Fibroblast of mammary gland (primary cell): ENCODE data around the gene C6orf136.
"Not testable (repeated sequence)": the region's sequence is repeated elsewhere in the genome, so short reads cannot be mapped to it uniquely, and the experiment has no call there.

Experiments used
- DNase-seq: peaks from one replicate; pipeline ENCODE4 v3.0.0-alpha.2; 2010; ENCODE audit warnings: low read depth
- H3K4me3 ChIP-seq: 2 replicates; pipeline ENCODE4 v1.5.1; 2011; ENCODE audit warnings: low read depth, mild to moderate bottlenecking, low read length, moderate library complexity; ENCODE audit not compliant: control insufficient read depth
- TF ChIP-seq, protein P1 (sequence below): conservative IDR thresholded peaks from 2 replicates; pipeline ENCODE4 v1.5.1; 2011; ENCODE audit warnings: low read depth, low read length, inconsistent platforms; ENCODE audit not compliant: control insufficient read depth, insufficient read depth

Gene C6orf136

DNA sequence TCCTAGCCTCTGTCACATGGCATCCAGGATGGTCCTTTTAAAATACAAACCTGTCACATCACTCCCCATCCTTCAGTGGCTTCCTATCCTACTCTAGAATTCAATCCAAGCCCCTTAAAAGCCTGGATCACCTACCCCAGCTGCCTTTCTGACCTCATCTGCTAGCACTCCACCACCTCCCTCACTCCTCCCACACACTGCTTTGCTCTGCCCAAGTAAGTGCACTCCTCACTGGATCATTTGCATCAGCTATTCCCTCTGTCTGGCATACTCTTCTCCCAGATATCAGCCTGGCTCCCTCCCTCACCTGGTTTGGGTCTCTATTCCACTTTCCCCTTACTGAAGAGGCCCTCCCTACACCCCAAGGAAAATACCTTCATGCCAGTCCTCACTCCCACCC, 10.5 kb downstream of the C6orf136 start:
- H3K4me3 ChIP-seq, result no peak overlapping the region
- TF ChIP-seq, protein P1, sequence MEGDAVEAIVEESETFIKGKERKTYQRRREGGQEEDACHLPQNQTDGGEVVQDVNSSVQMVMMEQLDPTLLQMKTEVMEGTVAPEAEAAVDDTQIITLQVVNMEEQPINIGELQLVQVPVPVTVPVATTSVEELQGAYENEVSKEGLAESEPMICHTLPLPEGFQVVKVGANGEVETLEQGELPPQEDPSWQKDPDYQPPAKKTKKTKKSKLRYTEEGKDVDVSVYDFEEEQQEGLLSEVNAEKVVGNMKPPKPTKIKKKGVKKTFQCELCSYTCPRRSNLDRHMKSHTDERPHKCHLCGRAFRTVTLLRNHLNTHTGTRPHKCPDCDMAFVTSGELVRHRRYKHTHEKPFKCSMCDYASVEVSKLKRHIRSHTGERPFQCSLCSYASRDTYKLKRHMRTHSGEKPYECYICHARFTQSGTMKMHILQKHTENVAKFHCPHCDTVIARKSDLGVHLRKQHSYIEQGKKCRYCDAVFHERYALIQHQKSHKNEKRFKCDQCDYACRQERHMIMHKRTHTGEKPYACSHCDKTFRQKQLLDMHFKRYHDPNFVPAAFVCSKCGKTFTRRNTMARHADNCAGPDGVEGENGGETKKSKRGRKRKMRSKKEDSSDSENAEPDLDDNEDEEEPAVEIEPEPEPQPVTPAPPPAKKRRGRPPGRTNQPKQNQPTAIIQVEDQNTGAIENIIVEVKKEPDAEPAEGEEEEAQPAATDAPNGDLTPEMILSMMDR, result no peak
- no peak for DNase-seq

DNA sequence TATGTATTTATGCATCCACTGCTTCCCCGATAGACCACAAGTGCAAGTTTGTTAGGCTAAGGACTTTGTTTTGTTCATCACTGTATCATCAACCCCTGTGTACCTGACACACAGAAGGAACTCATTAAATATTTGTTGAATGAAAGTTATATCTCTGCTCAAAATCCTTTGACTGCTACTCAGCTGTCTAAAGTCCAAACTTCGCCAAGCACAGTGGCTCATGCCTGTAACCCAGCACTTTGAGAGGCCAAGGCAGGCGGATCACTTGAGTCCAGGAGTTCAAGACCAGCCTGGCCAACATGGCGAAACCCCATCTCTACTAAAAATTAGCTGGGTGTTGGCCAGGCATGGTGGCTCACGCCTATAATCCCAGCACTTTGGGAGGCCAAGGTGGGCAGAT, 11.0 kb downstream of the C6orf136 start:
- DNase-seq, H3K4me3 ChIP-seq: not testable (repeated sequence)

DNA sequence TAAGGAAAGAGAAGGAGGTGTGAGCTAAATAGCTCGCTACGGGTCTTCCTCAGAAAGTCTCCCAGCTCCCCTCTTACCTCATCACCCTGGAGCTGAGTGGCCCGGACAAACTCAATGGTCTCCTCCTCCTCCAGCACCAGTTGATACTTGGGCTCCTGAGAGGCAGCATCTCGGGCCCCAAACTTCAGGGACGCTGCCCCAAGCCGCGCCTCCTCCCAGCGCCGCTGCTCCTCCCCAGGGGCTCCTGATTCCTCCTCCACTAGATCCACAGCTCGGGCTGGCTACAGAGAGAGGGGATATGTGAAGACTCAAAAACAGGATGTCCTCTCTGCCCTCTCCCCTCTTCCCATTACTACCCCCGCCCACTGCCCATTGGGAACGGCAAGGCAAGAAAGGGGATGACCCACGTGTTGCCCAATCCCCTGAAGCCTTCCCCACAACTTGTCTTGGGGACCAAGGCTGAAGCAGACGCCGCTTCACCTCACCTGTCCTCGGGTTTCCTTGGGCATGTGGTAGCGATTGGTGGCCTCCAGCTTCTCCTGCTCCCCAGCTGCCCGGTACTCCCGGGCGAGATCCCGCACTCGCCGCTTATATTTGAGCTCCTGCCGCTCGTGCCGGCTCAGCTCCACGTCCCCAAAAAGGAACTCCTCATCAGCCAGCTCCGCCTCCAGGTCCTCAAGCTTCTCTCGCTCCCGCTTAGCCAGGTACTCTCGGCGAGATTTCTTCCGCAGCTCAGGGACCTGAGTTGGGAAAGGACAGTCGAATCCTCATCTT, 18.2 kb downstream of the C6orf136 start:
- TF ChIP-seq, protein P1, result no peak
- DNase-seq, result no peak
- H3K4me3 ChIP-seq, result no peak overlapping the region

DNA sequence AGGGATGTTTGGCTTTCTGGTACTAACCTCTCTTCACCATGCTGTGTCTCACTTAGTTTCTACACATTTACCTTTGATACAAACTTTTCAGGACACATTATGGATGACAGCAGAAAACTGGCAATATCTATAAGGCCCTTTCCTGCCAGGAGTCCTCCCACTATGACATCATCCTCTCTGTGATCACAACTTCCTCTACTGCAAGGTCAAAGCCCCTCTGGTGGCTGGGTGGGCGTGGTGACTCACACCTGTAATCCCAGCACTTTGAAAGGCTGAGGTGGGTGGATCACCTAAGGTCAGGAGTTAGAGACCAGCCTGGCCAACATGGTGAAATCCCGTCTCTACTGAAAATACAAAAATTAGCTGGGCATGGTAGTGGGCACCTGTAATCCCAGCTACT, 19.4 kb downstream of the C6orf136 start:
- not testable (repeated sequence) for H3K4me3 ChIP-seq
- DNase-seq, result peak; percentile 51

DNA sequence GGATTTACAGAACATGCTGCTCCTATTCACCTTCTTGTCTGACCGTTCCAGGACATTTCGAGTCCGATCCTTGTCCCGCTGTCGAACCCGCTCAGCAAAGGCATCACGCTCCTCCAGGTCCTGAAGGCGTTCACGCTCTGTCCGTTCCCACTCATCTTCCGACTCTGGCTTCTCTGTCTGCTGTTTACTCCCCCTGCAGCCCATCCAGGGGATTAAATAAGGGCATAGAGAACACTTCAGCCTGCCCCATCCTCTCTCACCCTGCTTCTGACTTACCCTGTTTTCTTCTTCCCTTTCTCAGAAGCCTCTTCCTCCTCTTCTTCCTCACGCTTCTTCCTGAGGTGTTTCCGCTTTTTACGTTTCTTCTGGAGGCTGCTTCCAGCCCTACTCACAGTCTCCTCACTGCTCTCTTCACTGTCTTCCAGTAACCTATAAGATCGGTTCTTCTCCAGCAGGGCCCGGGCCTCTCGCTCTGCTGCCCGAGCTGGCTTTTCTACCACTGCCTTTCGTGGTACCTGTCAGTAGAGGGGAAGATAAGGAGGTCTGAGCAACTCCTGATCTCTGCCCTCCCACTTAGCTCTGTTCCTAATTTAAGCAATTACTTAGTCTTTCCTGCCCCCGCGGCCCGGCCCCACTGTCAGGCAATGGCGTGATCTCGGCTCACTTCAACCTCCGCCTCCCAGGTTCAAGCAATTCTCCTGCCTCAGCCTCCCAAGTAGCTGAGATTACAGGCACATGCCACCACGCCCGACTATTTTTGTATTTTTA, 24.0 kb downstream of the C6orf136 start:
- no peak overlapping the region for H3K4me3 ChIP-seq
- TF ChIP-seq, protein P1, result peak; percentile 34
- peak; percentile 39 for DNase-seq

DNA sequence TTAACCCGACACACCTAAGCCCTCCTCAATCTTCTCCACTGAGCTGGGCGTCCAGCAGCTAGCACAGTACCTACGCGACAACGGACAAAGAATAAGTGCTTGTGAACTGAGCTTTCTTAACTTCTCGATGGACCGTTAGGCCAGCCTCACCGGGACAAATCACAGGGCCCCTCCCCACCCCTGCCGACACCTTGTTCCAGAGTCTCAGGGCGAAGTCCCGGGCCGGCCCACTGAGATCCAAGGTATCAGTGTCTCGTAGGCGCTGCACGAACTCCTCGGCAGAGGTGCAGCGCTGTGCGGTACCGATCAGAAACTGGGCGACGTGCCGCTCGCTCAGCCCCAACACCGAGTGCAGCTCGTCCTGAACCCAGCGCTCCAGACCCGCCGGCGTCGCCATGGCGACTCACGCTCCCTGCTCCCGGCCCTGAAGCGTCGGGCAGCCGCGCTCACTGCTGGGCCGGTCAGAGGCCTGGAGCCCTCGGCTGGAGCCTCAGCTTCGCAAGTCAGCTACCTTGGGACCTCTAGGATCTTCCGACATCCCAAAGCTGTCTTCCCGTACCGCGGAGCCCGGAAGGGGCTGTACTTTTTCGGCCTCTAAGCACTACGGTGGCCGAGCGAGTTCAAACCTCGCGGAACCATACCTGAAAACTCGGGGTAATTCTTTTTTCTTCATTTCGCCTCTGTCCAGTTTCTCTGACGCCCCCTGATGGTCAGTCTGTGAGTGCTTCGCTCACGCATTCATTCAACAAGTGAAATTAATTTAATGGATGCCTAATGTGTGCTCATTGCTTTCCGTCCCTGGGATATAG, 25.7 kb downstream of the C6orf136 start, which contains the start of gene DHX16:
Gene DHX16 (minus strand): TSS at position 562 of the 809 bp plus-strand sequence. CDS start 165 bp downstream, at position 397.
- H3K4me3 ChIP-seq, result peak within 1 kb of the TSS; percentile 93
- DNase-seq, result peak; percentile 99
- TF ChIP-seq, protein P1, result peak; percentile 86

DNA sequence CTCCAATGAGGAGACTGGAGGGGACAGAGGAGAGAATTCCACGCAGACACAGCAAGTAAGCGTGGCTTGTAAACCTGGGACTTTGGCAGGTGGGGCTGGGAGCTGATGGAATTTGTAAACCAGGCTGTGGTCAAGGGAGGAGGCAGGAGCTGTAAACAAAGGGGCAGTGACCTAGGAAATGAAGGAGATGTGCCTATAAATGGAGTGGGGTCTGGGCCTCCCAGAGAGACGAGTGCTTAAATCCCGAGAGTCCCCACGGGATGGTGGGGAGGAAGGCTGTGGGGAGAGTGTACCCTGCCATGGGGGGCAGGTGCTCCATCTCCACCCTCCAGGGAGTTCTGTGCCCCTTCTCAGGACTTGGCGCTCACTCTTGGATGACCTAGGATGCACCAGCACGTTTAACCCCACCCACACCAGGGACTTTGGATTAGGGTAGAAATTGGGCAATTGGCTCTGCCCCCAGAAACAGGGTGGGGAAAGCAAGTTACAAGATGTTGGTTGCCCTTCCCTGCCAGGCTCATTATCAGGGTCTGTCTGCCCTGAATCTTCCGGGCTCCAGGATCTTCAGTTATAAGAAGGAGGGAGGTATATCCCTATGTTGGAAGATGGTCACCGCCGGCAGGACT, 29.8 kb downstream of the C6orf136 start:
- TF ChIP-seq, protein P1, result no peak
- DNase-seq, result no peak
- H3K4me3 ChIP-seq, result no peak overlapping the region
